ENCODE results near the gene ZNF841. TPM values are rescaled to one million over a fixed set of nuclear protein-coding genes. Genes with fewer than 3 reads are reported as not detected.

The ZNF841 gene
- total RNA-seq, 2 donors from 2014 or later: 27.3 to 37.7 TPM

DNA sequence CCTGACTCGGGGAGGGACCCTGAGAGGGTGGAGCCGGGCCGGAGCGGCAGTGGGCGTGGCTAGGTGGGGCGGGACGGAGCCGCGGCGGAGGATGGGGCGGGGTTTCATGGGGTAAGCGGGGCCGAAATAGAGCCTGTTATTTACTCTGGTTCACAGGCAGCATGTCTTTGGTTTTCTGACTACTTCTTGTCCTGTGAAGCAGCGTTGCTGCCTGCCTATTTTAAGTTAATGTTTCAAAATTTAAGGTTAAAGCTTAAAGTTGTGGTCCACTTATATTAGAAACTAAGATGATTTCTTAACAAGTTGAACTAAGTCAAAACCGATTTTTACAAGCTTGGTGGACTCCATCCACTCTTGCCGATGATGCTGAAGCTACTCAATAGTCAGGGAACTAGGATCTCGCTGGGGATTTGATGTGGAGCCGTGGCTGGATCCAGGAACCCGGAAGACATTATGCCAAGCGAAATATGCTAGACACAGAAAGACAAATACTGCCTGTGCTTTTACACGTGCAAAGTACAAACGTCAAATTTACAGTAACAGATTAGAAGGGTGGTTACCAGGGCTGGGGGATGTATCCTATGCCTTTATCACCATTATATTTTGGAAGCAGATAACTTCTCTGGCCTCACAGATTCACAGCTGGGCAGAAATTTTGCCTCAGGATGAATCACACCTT lies 44.6 kb upstream of the ZNF841 start:
- Mint-ChIP-seq H3K4me1 (peaks cover 11% of the 10 kb centered on the region), H3K27ac (no peak overlapping the region), H3K9me3 (peaks cover 40% of the 10 kb centered on the region), H3K27me3 (ENCODE audit: insufficient read depth) (no peaks in the 10 kb centered on the region), H3K4me3 (peak overlapping the region; percentile 90), H3K36me3 (ENCODE audit: low read depth) (peaks cover 25% of the 10 kb centered on the region)
- Histone ChIP-seq H3K4me3 (ENCODE audit: low read length) (peak overlapping the region; percentile 100), H3K27me3 (ENCODE audit: control insufficient read depth, insufficient read depth, low read length, poor library complexity, severe bottlenecking) (no peaks in the 10 kb centered on the region), H3K27ac (ENCODE audit: low read depth, low read length) (no peak overlapping the region), H3K9ac (ENCODE audit: extremely low read depth, low read length, poor library complexity, severe bottlenecking) (no peak overlapping the region), H3K36me3 (ENCODE audit: control insufficient read depth, insufficient read depth, low read length) (peaks cover 22% of the 10 kb centered on the region), H3K4me1 (ENCODE audit: control insufficient read depth, insufficient read depth, low read length) (no peaks in the 10 kb centered on the region), H3K9me3 (ENCODE audit: control insufficient read depth, low read length) (peaks cover 51% of the 10 kb centered on the region)
- no peak for DNase-seq
- TF ChIP-seq CTCF (conservative IDR thresholded peaks at IDR 0.05): no peak
- WGBS, 2 experiments (ENCODE audit: insufficient coverage in 1 of 2, insufficient read length in 1 of 2): 32 to 81% methylated on average over 8 to 22 of the region's 22 CpGs

- peak within 1 kb of the TSS; percentile 90 for H3K4me3 Mint-ChIP-seq
- H3K4me3 ChIP-seq (ENCODE audit: low read length): peak within 1 kb of the TSS; percentile 100
- H3K9ac ChIP-seq (ENCODE audit: extremely low read depth, low read length, poor library complexity, severe bottlenecking): peak within 1 kb of the TSS; percentile 94
- H3K27ac Mint-ChIP-seq: peak within 1 kb of the TSS; percentile 97
- H3K9me3 Mint-ChIP-seq: peaks cover 42% of the 10 kb centered on the region
- peak; percentile 87 for TF ChIP-seq CTCF (conservative IDR thresholded peaks at IDR 0.05)
- peaks cover 32% of the 10 kb centered on the region for H3K36me3 Mint-ChIP-seq (ENCODE audit: low read depth)
- H3K27me3 Mint-ChIP-seq (ENCODE audit: insufficient read depth): no peaks in the 10 kb centered on the region
- 0 to 1% methylated on average over 20 to 49 of the region's 49 CpGs for WGBS, 2 experiments (ENCODE audit: insufficient coverage in 1 of 2, insufficient read length in 1 of 2)
- peaks cover 58% of the 10 kb centered on the region for H3K9me3 ChIP-seq (ENCODE audit: control insufficient read depth, low read length)
- peaks cover 29% of the 10 kb centered on the region for H3K36me3 ChIP-seq (ENCODE audit: control insufficient read depth, insufficient read depth, low read length)
- no peaks in the 10 kb centered on the region for H3K4me1 ChIP-seq (ENCODE audit: control insufficient read depth, insufficient read depth, low read length)
- DNase-seq: peak; percentile 99
- H3K27ac ChIP-seq (ENCODE audit: low read depth, low read length): peak within 1 kb of the TSS; percentile 84
- H3K27me3 ChIP-seq (ENCODE audit: control insufficient read depth, insufficient read depth, low read length, poor library complexity, severe bottlenecking): no peaks in the 10 kb centered on the region
- peaks cover 11% of the 10 kb centered on the region for H3K4me1 Mint-ChIP-seq
Measured at GRCh38 chr19:52139252-52140031, 43.9 kb upstream of the ZNF841 start, which contains the start of gene ZNF616. Gene ZNF616, minus strand, starts transcription at chr19:52139938. Its CDS starts 9,426 bp downstream, at chr19:52130512.

- Histone ChIP-seq H3K36me3 (ENCODE audit: control insufficient read depth, insufficient read depth, low read length) (peaks cover 34% of the 10 kb centered on the region), H3K9ac (ENCODE audit: extremely low read depth, low read length, poor library complexity, severe bottlenecking) (peak overlapping the region; percentile 94), H3K9me3 (ENCODE audit: control insufficient read depth, low read length) (peaks cover 64% of the 10 kb centered on the region), H3K27me3 (ENCODE audit: control insufficient read depth, insufficient read depth, low read length, poor library complexity, severe bottlenecking) (no peaks in the 10 kb centered on the region), H3K4me3 (ENCODE audit: low read length) (peak overlapping the region; percentile 100), H3K27ac (ENCODE audit: low read depth, low read length) (peak overlapping the region; percentile 75), H3K4me1 (ENCODE audit: control insufficient read depth, insufficient read depth, low read length) (no peaks in the 10 kb centered on the region)
- peaks cover 37% of the 10 kb centered on the region for H3K36me3 Mint-ChIP-seq (ENCODE audit: low read depth)
- H3K4me1 Mint-ChIP-seq: peaks cover 11% of the 10 kb centered on the region
- no peaks in the 10 kb centered on the region for H3K27me3 Mint-ChIP-seq (ENCODE audit: insufficient read depth)
- DNase-seq: no peak
- TF ChIP-seq CTCF (conservative IDR thresholded peaks at IDR 0.05): no peak
- peak overlapping the region; percentile 90 for H3K4me3 Mint-ChIP-seq
- H3K27ac Mint-ChIP-seq: peak overlapping the region; percentile 97
- WGBS, 2 experiments (ENCODE audit: insufficient coverage in 1 of 2, insufficient read length in 1 of 2): 0% methylated on average over 2 to 7 of the region's 7 CpGs
- peaks cover 46% of the 10 kb centered on the region for H3K9me3 Mint-ChIP-seq
Measured at GRCh38 chr19:52138983-52139251, 43.4 kb upstream of the ZNF841 start.

All from endodermal cell (in vitro differentiated cells).